ENCODE measurements around the gene MYOCOS.
"Not testable (repeated sequence)": the region's sequence is repeated elsewhere in the genome, so short reads cannot be mapped to it uniquely, and the experiment has no call there.

MYOCOS gene

DNA sequence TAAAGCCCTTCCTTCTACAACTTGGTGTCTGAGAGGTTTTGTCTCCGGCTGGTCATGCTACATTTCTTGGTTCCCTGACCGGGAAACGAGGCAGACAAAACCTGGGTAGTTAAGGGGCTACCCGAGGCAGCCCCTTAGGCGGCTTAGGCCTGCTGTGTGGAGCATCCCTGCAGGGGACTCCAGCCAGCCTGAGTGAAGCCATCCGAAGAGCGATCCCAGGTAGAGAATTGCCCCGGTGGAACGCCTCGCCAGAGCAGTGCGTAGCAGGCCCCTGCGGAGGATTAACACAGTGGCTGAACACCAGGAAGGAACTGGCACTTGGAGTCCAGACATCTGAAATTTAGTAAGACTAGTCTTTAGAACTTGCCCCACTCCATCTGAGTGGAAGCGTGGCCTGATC lies 21.2 kb upstream of the MYOCOS start:
- no peak overlapping the region for H3K27ac ChIP-seq
- DNase-seq (ENCODE audit: low spot score): no peak
- CTCF ChIA-PET: no interaction called here
- no peak for TF ChIP-seq CTCF (conservative IDR thresholded peaks at IDR 0.05; ENCODE audit: low read depth)
- POLR2A ChIA-PET (ENCODE audit: low non-redundant PET): no interaction called here

GRCh38 chr1:171603042-171603441 lies 19.0 kb upstream of the MYOCOS start:
- DNase-seq (ENCODE audit: low spot score); POLR2A ChIA-PET (ENCODE audit: low non-redundant PET); CTCF ChIA-PET; H3K27ac ChIP-seq: not testable (repeated sequence)

DNA sequence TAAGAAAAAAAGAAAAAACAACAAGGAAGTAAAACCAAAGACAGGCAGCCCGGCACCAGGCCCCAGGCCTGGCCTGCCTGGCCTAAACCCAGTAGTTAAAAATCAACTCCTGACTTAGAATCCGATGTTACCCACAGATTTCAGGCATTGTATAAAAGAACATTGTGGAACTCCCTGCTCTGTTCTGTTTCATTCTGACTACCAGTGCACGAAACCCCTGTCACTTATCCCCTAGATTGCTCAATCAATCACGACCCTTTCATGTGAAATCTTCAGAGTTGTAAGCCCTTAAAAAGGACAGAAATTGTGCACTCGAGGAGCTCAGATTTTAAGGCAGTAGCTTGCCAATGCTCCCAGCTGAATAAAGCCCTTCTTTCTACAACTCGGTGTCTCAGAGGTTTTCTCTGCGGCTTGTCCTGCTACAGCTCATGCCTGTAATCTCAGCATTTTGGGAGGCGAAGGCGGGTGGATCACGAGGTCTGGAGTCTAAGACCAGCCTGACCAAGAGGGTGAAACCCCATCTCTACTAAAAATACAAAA lies 15.6 kb upstream of the MYOCOS start:
- no peak for TF ChIP-seq CTCF (conservative IDR thresholded peaks at IDR 0.05; ENCODE audit: low read depth)
- no peak overlapping the region for H3K27ac ChIP-seq
- ChIA-PET POLR2A (ENCODE audit: low non-redundant PET) (no interaction called here), CTCF (interaction anchor here (0.6 kb wide), 1 partner anchor 356 kb away, joined by 4 read pairs; no protein-coding TSS in a partner anchor)
- DNase-seq (ENCODE audit: low spot score): no peak

DNA sequence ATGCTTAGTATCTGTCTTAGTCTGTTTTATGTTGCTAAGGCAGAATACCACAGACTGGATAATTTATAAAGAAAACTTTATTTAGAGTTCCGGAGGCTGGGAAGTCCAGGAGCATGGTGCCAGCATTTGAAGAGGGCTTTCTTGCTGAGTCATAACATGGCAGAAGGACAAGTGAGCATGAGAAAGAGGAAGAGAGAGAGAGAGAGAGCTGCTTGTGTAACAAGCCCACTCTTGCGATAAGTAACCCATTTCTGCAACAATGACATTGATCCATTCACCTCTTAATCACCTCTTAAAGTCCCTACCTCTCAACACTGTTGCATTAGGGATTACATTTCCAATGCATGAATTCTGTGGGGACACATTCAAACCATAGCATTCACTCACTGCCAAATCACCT lies 11.7 kb upstream of the MYOCOS start:
- TF ChIP-seq CTCF (conservative IDR thresholded peaks at IDR 0.05; ENCODE audit: low read depth): no peak
- ChIA-PET CTCF (no interaction called here), POLR2A (ENCODE audit: low non-redundant PET) (no interaction called here)
- no peak overlapping the region for H3K27ac ChIP-seq
- no peak for DNase-seq (ENCODE audit: low spot score)

GRCh38 chr1:171611306-171611705 lies 10.7 kb upstream of the MYOCOS start:
- CTCF ChIA-PET: no interaction called here
- DNase-seq (ENCODE audit: low spot score): no peak
- TF ChIP-seq CTCF (conservative IDR thresholded peaks at IDR 0.05; ENCODE audit: low read depth): no peak
- POLR2A ChIA-PET (ENCODE audit: low non-redundant PET): no interaction called here
- H3K27ac ChIP-seq: no peak overlapping the region

DNA sequence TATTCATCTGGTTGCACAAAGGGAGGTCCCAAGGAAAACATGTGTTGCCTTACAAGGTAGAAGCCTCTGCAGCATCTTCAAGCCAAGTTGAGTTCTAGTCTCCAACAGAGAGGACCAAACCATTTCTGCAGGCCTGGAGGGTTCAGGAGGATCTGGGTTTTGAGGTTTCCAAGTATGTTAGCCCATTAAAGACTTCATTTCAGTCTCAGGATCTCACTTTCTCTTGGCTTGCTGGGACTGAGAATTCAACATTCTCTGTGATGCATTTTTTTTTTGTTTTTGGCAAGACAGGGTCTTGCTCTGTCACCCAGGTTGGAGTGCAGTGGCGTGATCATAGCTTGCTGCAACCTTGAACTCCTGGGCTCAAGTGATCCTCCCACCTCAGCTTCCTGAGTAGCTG lies 8.8 kb upstream of the MYOCOS start:
- no peak for TF ChIP-seq CTCF (conservative IDR thresholded peaks at IDR 0.05; ENCODE audit: low read depth)
- H3K27ac ChIP-seq: no peak overlapping the region
- no peak for DNase-seq (ENCODE audit: low spot score)
- ChIA-PET CTCF (no interaction called here), POLR2A (ENCODE audit: low non-redundant PET) (no interaction called here)

GRCh38 chr1:171615122-171615906 lies 6.7 kb upstream of the MYOCOS start:
- CTCF ChIA-PET; POLR2A ChIA-PET (ENCODE audit: low non-redundant PET); H3K27ac ChIP-seq; DNase-seq (ENCODE audit: low spot score): not testable (repeated sequence)

Measured in RWPE1 (cell line).